NCI-H187 treated with DMSO at 0.1 percent for 48 hours (cell line): ENCODE results near the gene LMAN1L.
"Not testable (repeated sequence)": the region's sequence is repeated elsewhere in the genome, so short reads cannot be mapped to it uniquely, and the experiment has no call there.

Experiments used
- DNase-seq: peaks from one replicate; lab custom pipeline; 2025; lab: John Stamatoyannopoulos, UW

The LMAN1L gene

DNA sequence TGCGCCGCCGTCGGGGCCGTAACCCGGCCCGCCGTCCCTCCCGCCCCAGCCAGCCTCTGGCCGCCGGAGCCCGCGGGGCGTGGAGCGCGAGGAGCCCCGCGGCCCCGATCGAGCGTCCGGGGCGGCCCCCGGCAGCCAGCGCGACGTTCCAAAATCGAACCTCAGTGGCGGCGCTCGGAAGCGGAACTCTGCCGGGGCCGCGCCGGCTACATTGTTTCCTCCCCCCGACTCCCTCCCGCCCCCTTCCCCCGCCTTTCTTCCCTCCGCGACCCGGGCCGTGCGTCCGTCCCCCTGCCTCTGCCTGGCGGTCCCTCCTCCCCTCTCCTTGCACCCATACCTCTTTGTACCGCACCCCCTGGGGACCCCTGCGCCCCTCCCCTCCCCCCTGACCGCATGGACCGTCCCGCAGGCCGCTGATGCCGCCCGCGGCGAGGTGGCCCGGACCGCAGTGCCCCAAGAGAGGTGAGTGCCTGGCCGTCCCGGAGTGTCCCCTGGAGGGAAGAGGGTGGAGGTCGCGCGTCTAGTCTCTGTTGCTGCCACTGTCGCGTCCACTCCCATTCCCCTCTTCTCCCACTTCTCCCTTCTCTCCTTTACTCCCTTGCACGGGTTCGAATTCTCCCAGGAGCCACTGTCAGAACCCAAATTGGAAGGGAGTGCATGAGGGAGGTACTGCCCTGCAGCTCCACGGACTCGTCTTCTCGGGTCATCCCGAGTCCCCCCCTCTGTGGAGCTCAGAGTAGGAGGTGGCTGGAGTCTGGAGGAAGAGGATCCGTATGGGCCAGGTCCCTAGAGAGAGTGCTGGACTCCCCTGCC, 30.2 kb upstream of the LMAN1L start:
- DNase-seq: no peak

DNA sequence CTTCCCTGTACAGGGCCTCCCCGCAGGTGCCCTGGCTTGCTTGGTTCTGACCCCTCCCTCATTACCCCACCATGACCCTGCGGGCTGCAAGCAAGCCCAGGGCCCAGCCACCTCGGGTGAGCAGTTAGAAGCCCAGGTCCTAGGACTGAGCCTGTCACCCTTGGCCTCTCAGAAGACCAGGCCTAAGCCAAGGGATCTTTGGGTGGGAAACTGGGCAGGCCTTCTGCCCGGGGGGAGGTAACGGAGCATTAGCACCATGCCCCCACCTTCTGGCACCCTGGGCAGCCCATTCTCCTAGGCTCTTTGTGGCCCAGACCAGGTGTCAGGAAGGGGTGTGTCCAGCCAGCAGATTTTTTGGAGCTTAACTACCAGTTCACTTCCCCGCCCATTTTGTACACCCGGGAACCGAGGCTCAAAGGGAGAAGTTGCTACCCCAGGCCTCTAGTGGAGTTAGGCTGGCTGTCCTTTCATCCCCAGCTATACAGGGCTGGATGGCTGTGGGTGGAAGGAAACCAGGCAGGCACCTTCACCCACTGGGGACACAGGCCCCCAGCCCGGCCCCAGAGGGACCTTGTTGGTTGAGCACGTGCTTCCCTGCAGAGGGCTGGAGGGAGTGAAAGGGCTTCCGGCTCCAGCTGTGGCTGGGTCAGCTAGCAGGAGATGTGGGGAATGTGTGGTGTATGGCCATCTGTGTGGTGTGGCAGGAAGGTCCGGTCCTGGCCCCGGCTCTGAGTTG, 29.4 kb upstream of the LMAN1L start:
- DNase-seq: no peak

DNA sequence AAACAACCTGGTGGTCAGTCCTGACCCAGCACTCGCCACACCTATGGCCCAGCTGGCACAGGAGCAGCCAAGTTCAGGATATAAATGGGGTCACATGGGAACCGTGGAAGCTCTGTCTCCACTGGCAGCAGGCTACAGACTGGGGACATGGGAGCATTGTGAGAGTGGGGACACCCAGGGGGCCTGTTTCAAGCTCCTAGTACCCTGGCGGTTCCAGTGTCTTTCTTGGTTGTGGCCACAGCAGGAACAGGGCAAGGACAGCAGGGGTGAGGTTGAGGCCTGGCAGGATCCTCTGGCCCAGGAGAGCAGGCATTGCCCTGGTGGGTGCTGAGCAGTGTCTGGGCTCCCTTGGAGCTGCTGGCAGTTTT, 28.8 kb upstream of the LMAN1L start:
- no peak for DNase-seq

DNA sequence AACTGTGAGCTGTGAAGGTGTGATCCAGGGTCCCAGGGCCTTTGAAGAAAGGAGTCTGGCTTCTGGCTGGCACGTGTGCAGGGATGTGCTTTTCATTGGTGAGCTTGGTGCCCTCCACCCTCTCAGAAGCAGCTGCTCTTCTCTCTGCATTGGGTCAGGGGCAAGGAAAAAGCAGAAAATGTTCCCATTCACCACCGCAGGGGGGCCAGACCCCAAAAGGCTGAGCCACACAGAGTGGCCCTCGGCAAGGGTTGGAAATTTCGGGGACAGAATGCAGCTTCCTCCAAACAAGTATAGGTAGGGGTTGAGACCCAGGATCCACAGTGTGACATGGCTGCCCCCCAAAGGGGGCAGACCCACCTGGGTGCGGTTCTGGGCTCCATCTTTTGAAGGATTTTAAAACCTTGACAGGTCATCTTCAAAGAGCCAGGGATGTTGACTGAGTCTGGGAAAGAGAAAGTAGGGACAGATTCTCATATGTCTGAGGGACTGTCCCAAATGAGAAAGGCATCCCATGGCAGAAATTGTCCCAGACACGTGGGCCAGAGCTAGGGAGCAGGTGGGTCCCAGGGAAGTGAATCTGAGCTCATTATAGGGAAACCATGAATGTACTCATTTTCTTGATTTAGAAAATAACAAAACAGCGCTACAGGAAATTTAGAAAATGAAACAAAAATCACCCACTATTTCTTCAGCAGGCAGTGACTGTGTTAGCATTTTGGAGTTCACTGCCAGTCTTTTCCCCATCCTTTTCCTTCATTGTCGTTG, 28.0 kb upstream of the LMAN1L start:
- no peak for DNase-seq

DNA sequence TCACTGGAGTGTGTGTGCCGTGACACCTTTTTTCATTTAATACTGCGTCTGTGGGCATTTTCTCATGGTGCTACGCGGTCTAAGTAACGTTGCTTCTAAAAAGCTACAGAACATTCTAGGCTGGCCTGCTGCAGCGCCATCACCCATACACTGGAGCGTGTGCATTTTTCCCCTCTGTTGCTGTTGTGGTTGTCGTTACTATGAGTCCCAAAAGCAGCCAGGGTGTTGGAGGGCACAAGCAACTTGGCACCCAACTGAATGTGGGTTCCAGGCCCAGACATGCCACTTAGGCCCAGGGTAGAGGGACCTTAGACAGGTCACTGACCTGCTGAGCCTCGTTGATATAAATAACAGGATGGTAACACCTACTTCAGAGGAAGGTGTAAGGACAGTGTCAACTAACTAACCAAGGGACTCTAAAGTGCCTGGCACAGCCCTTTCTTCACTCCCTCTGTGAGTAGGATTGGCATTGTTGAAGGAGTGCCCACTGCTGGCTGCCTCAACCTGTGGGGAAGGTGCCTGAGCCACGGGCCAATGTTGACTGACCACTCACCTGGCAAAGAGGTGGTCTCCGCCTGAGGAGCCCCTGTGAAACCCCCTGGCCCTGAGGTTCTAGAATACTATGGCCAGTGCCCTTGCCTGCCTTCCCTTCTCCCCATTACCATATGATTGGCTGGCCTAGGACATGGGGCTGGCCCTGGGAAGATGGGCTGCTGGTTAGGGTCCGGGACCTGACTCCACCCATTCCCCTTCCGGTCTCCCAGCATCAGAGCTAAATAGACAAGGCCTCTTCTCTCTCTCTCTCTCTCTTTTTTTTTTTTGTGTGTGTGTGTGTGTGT, 27.2 kb upstream of the LMAN1L start:
- no peak for DNase-seq

DNA sequence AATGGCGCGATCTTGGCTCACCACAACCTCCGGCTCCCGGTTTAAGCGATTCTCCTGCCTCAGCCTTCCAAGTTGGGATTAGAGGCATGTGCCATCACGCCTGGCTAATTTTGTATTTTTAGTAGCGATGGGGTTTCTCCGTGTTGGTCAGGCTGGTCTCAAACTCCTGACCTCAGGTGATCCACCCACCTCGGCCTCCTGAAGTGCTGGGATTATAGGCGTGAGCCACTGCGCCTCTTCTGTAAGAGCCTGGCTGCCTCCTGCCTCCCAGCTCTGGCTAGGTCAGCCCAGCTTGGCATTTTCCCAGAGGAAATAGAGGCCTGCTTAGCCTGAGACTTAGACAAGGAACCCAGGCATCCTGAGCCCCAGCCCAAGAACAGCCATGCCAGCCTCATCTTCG, 26.6 kb upstream of the LMAN1L start:
- DNase-seq: not testable (repeated sequence)

DNA sequence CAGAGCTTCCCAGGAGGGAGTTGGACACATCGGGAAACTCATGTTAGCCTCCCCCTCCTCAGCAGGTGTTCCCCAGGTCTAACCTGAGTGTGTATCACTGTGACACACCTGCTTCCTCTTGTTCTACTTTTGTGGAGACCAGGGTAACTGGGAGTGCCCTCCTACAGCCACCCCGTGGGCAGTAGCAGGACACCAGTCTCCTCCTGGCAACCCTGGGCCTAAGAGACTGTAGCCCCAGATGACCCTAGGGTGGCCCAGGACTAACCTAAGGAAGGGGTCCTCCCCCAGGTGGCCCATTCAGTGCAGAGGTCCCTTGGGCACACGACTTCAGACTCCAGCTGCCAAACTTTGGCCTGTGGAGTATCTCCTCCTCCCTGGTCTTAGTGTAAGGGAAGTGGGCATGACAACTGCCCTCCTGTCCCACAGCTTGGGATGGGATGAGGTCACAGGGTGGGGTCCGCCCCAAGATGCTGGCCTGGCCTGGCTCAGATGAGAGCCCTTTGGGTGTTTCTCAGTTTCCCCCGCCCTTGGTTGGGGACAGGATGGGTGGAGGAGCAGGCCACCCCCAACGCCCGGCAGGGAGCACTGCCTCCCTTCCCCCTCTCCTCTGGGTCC, 26.0 kb upstream of the LMAN1L start:
- DNase-seq: no peak

DNA sequence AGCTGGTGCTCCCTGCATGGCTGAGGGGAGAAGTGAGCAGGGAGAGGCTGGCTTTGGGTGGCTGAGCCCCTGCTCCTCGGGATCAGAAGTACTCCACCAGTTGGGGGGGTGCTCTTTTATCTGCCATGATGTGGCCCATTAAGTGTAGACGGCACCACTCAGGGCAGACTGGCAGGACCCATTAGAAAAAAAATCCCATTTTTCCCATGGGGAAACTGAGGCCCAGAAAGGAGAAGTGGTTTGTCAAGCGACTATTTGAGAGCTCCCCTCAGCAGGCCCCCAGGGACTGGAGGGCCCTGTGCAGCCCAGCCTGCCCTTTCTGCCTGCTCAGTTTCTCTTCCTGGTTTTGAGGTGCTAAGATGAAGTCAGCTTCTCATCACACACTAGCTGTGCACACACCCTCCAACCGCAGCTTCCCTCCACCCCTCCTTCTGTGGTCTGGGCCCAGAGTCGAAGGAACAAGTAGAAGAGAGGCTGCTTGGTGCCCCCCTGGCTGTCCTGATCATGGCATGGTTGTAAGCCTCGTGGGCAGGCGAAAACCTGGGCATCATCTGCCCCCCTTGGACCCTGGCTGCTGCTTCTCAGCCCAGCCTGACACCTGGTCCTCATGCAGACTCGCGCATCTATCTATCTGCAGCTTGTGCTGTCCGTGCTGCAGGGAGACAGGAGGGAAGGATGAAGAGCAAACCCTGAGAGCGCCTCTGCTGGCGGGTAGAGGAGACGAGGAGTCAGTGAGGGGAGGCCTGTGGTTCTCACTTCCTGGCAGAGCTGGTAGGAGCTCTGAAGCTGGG, 25.2 kb upstream of the LMAN1L start:
- DNase-seq: no peak

DNA sequence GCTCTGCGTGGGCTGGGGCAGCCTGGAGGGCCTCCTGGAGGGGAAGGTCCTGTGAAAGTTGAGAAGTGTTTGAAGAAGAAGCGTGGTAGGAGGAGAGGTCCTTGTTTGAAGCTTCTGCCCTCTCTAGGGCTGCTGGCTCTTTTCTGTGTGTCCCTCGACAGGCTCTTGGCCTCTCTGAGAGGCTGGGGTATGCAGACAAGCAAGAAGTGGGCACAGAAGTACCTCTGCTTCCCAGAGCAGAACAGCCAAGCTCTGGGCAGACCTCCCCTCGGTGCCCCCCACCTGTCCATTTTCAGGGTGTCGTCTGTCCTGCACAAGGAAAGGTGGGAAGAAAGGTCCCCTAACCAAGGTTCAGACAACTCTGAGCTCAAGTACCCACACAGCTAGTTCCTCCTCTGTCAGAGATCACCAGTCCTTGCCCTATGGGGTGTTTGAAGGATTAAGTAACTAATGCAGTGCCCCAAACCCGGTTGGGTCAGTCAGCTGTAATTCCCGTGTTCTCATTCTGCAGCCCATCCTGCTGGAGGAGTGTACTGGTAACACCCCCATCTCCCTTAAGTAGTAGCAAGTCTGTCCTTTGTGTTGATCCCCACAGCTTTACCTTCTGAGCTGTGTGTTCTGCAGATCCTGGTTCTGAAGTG, 24.5 kb upstream of the LMAN1L start:
- DNase-seq: no peak

DNA sequence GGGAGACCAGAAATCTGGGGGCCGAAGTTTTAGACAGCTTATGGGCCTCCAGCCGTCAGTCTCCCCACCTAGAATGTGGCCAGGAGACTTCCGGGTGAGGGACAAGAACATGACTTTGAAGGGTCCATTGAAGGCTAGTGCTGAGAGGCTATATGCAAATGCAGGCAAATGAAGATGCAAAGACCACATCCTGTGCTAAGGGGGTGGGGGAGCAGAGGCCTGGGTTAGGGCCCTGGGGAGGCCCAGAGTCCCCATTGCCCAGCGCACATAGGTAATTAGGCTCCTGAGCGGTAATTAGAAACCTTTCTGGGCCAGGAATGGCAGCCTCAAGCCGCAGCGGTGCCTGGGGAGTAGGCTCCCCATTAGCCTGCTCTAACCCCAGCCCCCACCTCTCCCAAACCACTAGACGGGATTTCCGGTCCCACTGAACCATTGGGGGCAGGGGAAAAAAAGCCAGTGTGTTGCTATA, 23.9 kb upstream of the LMAN1L start:
- no peak for DNase-seq

DNA sequence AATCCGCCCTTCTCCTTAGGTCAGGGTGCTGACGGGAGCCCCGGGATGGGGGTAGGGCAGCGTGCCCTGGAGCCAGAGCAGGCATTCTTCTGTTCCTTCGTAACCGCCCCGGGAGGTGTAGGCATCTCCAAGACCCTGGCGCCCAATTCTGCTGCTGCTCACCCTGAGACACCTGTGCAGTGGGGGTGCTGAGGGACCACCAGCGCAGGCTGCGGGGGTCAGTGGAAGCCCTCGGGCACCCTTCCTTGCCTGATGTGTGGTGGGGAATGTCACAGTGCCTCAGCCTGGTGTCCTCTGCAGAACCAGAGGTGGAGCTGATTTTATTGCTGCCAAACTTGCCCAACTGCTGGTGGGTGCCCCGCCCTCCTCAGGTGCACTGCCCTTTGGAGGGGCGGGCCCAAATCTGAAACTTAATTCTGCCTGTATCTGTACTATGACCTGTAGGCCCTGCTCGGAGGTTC, 23.4 kb upstream of the LMAN1L start:
- DNase-seq: no peak

DNA sequence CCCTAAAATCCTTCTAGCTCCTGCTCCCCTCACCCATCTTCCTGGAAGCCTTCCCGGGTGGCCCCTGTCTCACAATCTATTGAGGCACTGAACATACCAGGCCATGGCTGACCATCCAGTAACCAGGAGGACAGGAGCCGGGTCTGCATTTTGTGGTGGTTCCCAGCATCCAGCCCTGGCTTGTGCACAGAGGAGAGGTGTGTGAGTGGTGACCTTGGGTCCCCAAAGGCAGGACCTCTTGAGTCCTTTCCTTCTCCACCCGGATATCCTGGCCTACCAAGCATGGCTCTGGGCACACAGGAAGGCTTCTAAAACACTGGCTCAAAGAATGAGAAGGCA, 22.9 kb upstream of the LMAN1L start:
- DNase-seq: no peak

DNA sequence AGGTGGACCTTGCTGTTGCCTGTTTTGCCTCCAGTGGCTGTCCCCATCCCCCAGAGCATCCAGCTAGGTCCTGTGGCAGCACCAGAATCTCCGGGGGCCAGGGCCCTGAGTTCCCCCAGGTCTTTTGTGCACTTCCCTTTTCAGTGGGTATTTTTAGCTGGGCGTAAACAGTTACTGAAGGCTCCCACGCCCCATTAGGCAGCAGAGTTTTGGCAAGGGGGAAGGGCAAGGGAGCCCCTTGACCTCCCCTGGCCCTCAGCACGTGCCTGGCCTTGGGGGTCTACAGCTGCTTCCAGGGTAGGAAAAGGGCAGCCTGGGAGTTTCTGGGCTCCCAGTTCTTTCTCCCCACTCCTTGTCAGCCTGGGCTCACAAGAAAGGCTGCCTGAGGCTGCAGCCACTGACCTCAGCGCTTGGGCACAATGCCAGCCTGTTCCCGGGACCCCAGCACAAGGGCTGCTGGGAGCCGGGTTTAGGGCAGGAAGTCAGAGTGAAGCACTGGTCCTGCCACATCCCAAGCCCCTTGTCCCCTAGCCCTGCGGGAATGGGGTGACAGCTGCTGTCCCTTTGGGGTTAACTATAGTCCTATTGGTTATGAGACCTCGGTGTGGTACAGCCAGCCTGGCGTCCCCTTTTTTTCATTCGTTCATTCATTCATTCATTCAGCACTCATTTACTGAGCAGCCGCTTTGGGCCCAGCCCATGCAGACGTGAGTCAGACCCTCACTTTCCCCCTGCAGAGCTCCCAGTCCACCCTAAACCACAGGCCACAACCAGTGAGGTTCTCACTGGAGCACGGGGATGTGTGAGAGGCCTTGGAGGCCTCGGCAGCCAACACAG, 22.3 kb upstream of the LMAN1L start:
- no peak for DNase-seq

DNA sequence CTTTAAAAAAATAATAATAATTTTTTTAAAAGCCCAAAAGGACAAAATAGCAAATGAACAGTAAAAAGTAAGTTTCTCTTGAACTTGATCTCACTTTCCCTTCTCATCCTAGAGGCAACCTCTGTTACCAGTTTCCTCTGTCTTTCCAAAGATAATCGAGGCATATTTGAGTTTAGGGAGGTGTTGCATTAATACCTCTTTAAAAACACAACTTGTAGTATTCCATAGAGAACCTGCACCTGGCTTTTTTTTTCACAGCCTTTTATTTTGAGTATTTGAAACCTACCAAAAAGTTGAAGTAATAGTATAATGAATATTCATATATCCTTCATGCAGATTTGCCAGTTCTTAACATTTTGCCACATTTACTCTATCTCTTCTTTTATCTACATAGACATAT, 21.6 kb upstream of the LMAN1L start:
- DNase-seq: no peak

DNA sequence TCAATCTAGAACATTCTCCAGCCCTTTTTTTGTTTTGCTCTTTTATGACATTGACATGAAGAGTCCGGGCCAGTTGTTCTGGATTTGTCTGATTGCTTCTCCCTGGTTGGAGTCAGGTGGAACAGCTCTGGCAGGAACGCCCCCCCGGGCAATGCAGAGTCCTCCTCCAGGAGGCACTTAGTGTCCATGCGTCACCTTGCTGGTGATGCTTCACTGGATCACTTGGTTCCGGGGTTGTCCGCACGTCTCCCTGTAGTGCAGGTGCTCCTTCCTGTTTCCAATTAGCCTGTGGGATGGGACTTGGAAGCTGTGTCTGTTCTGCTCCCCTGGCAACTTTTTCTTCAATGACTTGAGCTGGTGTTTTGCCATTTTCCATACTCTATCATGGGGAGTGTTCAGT, 21.0 kb upstream of the LMAN1L start:
- no peak for DNase-seq

DNA sequence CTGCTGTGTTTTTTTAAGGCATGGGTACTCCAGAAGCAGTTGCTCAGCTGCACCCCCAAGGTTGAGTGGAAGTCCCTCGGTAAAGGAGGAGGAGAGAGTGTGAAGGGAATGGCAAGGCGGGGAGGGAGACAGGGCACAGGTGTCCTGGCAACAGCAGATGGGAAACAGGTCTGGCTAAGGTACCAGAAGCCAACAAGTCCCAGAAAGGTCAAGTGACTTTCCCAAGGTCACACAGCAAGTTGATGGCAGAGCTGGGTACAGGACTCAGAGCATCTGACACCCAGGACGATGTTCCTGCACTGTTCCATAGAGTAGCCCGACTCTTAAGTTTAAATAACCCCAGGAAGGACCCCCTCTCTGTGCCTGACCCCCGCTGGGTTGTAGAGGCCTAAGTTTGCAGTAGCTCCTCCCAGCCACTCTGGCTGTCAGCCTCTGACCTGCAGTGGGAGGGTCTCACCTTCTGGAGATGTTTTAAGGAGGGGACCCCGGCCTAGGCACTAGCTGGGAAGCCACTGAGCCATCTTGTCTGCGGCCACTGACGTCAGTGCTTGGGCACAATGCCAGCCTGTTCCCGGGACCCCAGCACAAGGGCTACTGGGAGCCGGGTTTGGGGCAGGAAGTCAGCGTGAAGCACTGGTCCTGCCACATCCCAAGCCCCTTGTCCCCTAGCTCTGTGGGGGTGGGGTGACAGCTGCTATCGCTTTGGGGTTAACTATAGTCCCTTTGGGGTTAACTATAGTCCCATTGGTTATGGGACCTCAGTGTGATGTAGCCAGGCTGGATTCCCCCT, 20.2 kb upstream of the LMAN1L start:
- DNase-seq: no peak

DNA sequence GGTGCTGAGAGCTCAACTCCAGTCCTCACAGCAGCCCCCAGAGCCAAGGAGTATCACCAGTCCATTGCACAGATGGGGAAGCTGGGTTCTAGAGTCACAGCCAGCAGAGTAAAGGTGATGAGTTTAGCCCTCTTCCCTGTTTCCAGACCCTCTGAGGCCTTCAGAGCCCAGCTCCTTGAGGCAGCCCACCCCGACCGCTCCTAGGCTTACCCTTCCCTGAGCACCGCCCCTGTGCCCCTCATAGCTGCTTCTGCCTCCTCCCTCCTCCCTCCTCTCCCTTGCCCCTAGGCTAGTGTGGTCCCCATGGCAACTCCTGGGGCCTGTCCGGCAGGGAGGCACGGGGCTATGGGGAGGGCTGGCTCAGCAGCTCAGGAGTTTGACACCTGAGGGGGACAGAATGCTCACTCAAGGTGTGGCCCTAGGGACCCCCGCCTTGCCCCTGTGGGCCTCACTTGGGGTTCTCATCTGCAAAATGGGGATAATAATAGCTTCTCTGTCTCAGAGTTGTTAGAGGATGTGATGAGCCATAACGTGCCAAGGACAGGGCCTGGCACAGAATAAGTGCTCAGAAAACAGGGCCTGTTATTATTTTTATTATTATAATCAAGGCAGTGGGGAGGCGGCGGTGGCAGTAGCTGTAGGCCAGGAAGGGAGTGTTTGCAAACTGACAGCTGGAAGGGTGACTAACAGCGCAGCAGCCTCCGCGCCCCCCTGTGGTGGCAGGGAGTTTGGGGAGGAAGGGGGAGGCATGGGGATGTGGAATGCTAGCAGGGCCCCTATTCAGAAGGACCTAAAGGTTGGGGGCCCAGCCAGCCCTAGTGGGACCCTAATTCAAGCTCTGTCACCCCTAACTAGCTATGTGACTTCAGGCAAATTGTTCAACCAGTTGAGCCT, 19.3 kb upstream of the LMAN1L start:
- DNase-seq: no peak
